OCI-LY1 (cell line): Measurements from ENCODE around the gene NRSN2.

ENCODE experiments used
- H2AFZ ChIP-seq: fragments of 200-600 bp; sonication (generic), shearing (Covaris generic); 2 replicates; pipeline ENCODE4 v1.6.0; 2014; ENCODE audit warnings: antibody characterized with exemption, mild to moderate bottlenecking, low read length
- H3F3A ChIP-seq: fragments of 200-600 bp; sonication (generic), shearing (Covaris generic); 2 replicates; pipeline ENCODE4 v1.6.0; 2014; ENCODE audit warnings: mild to moderate bottlenecking, antibody characterized with exemption, low read length, moderate library complexity; ENCODE audit not compliant: insufficient read depth
- H3K27ac ChIP-seq: fragments of 200-600 bp; sonication (generic); 2 replicates; pipeline ENCODE4 v1.5.1; 2014; ENCODE audit warnings: low read length, mixed run types, mild to moderate bottlenecking, low read depth; ENCODE audit not compliant: poor library complexity, severe bottlenecking
- H3K27me3 ChIP-seq: fragments of 200-600 bp; sonication (generic); 2 replicates; pipeline ENCODE4 v1.6.0; 2014; ENCODE audit warnings: antibody characterized with exemption, mild to moderate bottlenecking, low read length, moderate library complexity; ENCODE audit not compliant: insufficient read depth
- H3K36me3 ChIP-seq: fragments of 200-600 bp; sonication (generic); 2 replicates; pipeline ENCODE4 v1.6.1; 2014; ENCODE audit warnings: mild to moderate bottlenecking, antibody characterized with exemption, low read length, moderate library complexity, mixed read lengths; ENCODE audit not compliant: insufficient read depth
- H3K4me1 ChIP-seq: fragments of 200-600 bp; sonication (generic); 2 replicates; pipeline ENCODE4 v1.5.1; 2014; ENCODE audit warnings: mild to moderate bottlenecking, low read length, moderate library complexity; ENCODE audit not compliant: insufficient read depth, severe bottlenecking
- H3K4me2 ChIP-seq: fragments of 200-600 bp; sonication (generic), shearing (Covaris generic); 2 replicates; pipeline ENCODE4 v1.6.1; 2014; ENCODE audit warnings: low read length
- H3K4me3 ChIP-seq: fragments of 200-600 bp; sonication (generic); 2 replicates; pipeline ENCODE4 v1.5.1; 2014; ENCODE audit warnings: low read length, low read depth, mild to moderate bottlenecking, mixed read lengths; ENCODE audit not compliant: poor library complexity, severe bottlenecking
- H3K79me2 ChIP-seq: fragments of 200-600 bp; shearing (Covaris generic); 2 replicates; pipeline ENCODE4 v1.6.1; 2016; ENCODE audit warnings: mixed run types, low read length, mixed read lengths; ENCODE audit not compliant: insufficient read depth
- H3K9ac ChIP-seq: fragments of 200-600 bp; sonication (generic), shearing (Covaris generic); 2 replicates; pipeline ENCODE4 v1.6.1; 2014; ENCODE audit warnings: mild to moderate bottlenecking, low read length, mixed read lengths
- H3K9me2 ChIP-seq: fragments of 200-600 bp; sonication (generic), shearing (Covaris generic); 2 replicates; pipeline ENCODE4 v1.6.1; 2014; ENCODE audit warnings: low read depth, mild to moderate bottlenecking, low read length, mixed read lengths
- H3K9me3 ChIP-seq: fragments of 200-600 bp; shearing (Covaris generic); 2 replicates; pipeline ENCODE4 v1.6.1; 2014; ENCODE audit warnings: low read length, mixed read lengths
- H4K20me1 ChIP-seq: fragments of 200-600 bp; sonication (generic), shearing (Covaris generic); 2 replicates; pipeline ENCODE4 v1.6.0; 2016; ENCODE audit warnings: mild to moderate bottlenecking, low read length; ENCODE audit not compliant: insufficient read depth
- CTCF ChIP-seq: fragments of 200-600 bp; sonication (generic), shearing (Covaris generic); IDR thresholded peaks from 2 replicates; pipeline ENCODE4 v1.5.1; 2017; ENCODE audit warnings: mild to moderate bottlenecking, antibody characterized with exemption, low read length, moderate library complexity, mixed read lengths
- EZH2 ChIP-seq: fragments of 200-600 bp; sonication (generic), shearing (Covaris generic); IDR thresholded peaks from 2 replicates; pipeline ENCODE4 v1.8.0; 2017; ENCODE audit warnings: borderline replicate concordance, mixed run types, mild to moderate bottlenecking, antibody characterized with exemption, low read length, moderate library complexity, mixed read lengths

The NRSN2 gene

DNA sequence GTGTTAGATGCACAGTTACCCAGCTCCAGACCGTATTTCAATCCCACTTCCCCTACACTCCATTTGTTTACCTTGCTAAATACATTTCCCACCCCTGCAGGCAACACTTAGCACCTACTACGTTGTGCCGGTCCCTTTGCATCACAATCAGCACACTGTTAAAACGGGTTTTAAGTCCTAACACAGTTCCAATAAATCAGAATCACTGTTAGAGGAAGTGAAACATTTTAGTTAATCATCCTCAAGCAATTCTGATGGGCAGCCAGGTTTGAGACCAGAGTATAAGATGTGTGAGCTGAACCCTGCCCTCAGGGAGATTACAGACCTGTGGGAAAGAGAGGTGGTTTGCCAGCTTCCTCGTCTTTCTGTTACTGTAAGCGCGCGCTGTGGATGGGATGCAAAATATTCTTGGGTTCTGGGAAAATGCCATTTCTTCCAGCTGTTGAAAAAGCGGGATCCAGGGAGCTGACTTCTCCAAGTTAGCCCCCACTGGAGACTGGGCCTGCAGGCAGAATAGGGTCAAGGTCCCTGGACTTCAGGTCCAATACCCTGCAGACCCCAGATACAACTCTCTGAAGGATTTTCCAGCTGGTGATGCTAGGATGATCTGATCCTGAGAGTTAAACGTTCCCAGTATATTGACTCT is 46.4 kb upstream of the NRSN2 start:
- Histone ChIP-seq H3K9ac (no peak overlapping the region), H3K27me3 (no peaks in the 10 kb centered on the region), H2AFZ (no peak overlapping the region), H4K20me1 (no peaks in the 10 kb centered on the region), H3K9me2 (no peaks in the 10 kb centered on the region), H3K4me1 (peaks cover 26% of the 10 kb centered on the region), H3K4me2 (peak overlapping the region; percentile 45; the same call in 1 of the 2 replicates), H3K79me2 (no peaks in the 10 kb centered on the region), H3K9me3 (no peaks in the 10 kb centered on the region), H3F3A (no peaks in the 10 kb centered on the region), H3K27ac (no peak overlapping the region), H3K36me3 (peaks cover 19% of the 10 kb centered on the region), H3K4me3 (no peak overlapping the region)
- TF ChIP-seq EZH2, result no peak
- no peak for TF ChIP-seq CTCF

- H3K9me3 ChIP-seq, result no peaks in the 10 kb centered on the region
- no peaks in the 10 kb centered on the region for H4K20me1 ChIP-seq
- peaks cover 19% of the 10 kb centered on the region for H3K4me1 ChIP-seq
- TF ChIP-seq EZH2, result no peak
- no peak for TF ChIP-seq CTCF
- H3K9ac ChIP-seq, result no peak overlapping the region
- no peaks in the 10 kb centered on the region for H3K79me2 ChIP-seq
- H3K4me2 ChIP-seq, result no peak overlapping the region
- no peak overlapping the region for H3K4me3 ChIP-seq
- no peaks in the 10 kb centered on the region for H3K27me3 ChIP-seq
- no peaks in the 10 kb centered on the region for H3K9me2 ChIP-seq
- peaks cover 19% of the 10 kb centered on the region for H3K36me3 ChIP-seq
- H3K27ac ChIP-seq, result no peak overlapping the region
- no peak overlapping the region for H2AFZ ChIP-seq
- no peaks in the 10 kb centered on the region for H3F3A ChIP-seq
Measured at GRCh38 chr20:301886-302848, 44.7 kb upstream of the NRSN2 start.

- Histone ChIP-seq H3K36me3 (no peaks in the 10 kb centered on the region), H3K4me2 (no peak overlapping the region), H3K4me3 (no peak overlapping the region), H3K79me2 (no peaks in the 10 kb centered on the region), H3K27ac (no peak overlapping the region), H3K27me3 (no peaks in the 10 kb centered on the region), H2AFZ (no peak overlapping the region), H3K9me3 (no peaks in the 10 kb centered on the region), H3K9me2 (no peaks in the 10 kb centered on the region), H3K4me1 (peaks cover 13% of the 10 kb centered on the region), H3F3A (no peaks in the 10 kb centered on the region), H4K20me1 (no peaks in the 10 kb centered on the region), H3K9ac (no peak overlapping the region)
- TF ChIP-seq EZH2 (no peak), CTCF (no peak)
Measured at GRCh38 chr20:305745-306144, 41.2 kb upstream of the NRSN2 start.
